Endothelial cell of umbilical vein (primary cell): ENCODE results near the gene AIMP1. TPM values are rescaled to one million over a fixed set of nuclear protein-coding genes. Genes with fewer than 3 reads are reported as not detected.

ENCODE experiments used
- BruUV-seq: library from RNA; stranded (reverse); fragments of 400-500 nt; replicated peaks from 2 replicates; lab custom pipeline; 2021; lab: Mats Ljungman, UMichigan
- CTCF ChIA-PET: fragments of 300-600, 350-600 bp; sonication (Branson Sonifier 250); formaldehyde crosslinking; loops from one replicate; lab custom pipeline; 2021; ENCODE audit warnings: antibody characterized with exemption, inconsistent platforms; lab: Charles Lee
- POLR2A ChIA-PET: fragments of 300-600, 350-600 bp; sonication (Branson Sonifier 250); formaldehyde crosslinking; loops from one replicate; lab custom pipeline; 2021; ENCODE audit warnings: antibody characterized with exemption, inconsistent platforms; lab: Charles Lee
- DNase-seq: peaks from one replicate; pipeline ENCODE4 v3.0.0-alpha.2; 2011; ENCODE audit warnings: low read depth, low spot score
- FAIRE-seq: peaks from 2 replicates; lab custom pipeline; 2011; peaks lifted over from hg19 to GRCh38; lab: Jason Lieb, UNC
- H2AFZ ChIP-seq: 2 replicates; pipeline ENCODE4 v1.6.0; 2012; ENCODE audit warnings: low read depth, low read length, control low read depth, inconsistent platforms
- H3K27ac ChIP-seq: 2 replicates; pipeline ENCODE4 v1.5.1; 2011; ENCODE audit warnings: low read depth, mild to moderate bottlenecking, control low read depth, low read length, moderate library complexity; ENCODE audit not compliant: insufficient read depth
- H3K27me3 ChIP-seq, 2 experiments: 2 replicates each; pipeline versions ENCODE4 v1.6.0 to v1.6.1; 2011; ENCODE audit warnings: low read length in 2 of 2, mixed read lengths in 1 of 2; ENCODE audit not compliant: control insufficient read depth in 2 of 2, insufficient read depth in 2 of 2
- H3K36me3 ChIP-seq, 2 experiments: 2 replicates in 1 of 2; 3 replicates in 1 of 2; pipeline ENCODE4 v1.5.1; 2011; ENCODE audit warnings: low read length in 2 of 2, mild to moderate bottlenecking in 1 of 2, moderate library complexity in 1 of 2; ENCODE audit not compliant: control insufficient read depth in 2 of 2, insufficient read depth in 2 of 2; ENCODE audit errors: extremely low read depth in 1 of 2
- H3K4me1 ChIP-seq: 3 replicates; pipeline ENCODE4 v1.5.1; 2011; ENCODE audit warnings: mild to moderate bottlenecking, low read length; ENCODE audit not compliant: control insufficient read depth, insufficient read depth; ENCODE audit errors: extremely low read depth
- H3K4me2 ChIP-seq: 2 replicates; pipeline ENCODE4 v1.6.1; 2011; ENCODE audit warnings: low read length, control low read depth, mixed read lengths; ENCODE audit not compliant: insufficient read depth
- H3K4me3 ChIP-seq, 3 experiments: fragments of 200-600 bp in 1 of 3; sonication (generic), shearing (Covaris generic) in 1 of 3; replicated peaks in 1 of 3; 2 replicates each; pipeline ENCODE4 v1.5.1; 2011 to 2016; ENCODE audit warnings: control low read depth in 3 of 3, low read length in 3 of 3, mild to moderate bottlenecking in 2 of 3, inconsistent platforms in 1 of 3, low read depth in 1 of 3, moderate library complexity in 1 of 3; ENCODE audit not compliant: insufficient read depth in 1 of 3
- H3K79me2 ChIP-seq: 2 replicates; pipeline ENCODE4 v1.6.0; 2012; ENCODE audit warnings: low read length, inconsistent platforms; ENCODE audit not compliant: control insufficient read depth, insufficient read depth
- H3K9ac ChIP-seq: replicated peaks from 2 replicates; pipeline ENCODE3; 2011; ENCODE audit warnings: low read length, control low read depth; ENCODE audit not compliant: insufficient read depth; ENCODE audit errors: extremely low read depth
- H3K9me1 ChIP-seq: replicated peaks from 3 replicates; pipeline ENCODE4 v1.6.0; 2011; ENCODE audit warnings: mild to moderate bottlenecking, low read length; ENCODE audit not compliant: control insufficient read depth, insufficient read depth; ENCODE audit errors: extremely low read depth
- H3K9me3 ChIP-seq: replicated peaks from 2 replicates; pipeline ENCODE4 v1.5.1; 2012; ENCODE audit warnings: low read length, inconsistent platforms; ENCODE audit not compliant: control insufficient read depth, insufficient read depth
- H4K20me1 ChIP-seq: replicated peaks from 2 replicates; pipeline ENCODE3; 2011; ENCODE audit warnings: mild to moderate bottlenecking, low read length; ENCODE audit not compliant: control insufficient read depth, insufficient read depth; ENCODE audit errors: extremely low read depth
- CTCF ChIP-seq, 2 donors: IDR thresholded peaks; 1 replicate in 1 of 2; 2 replicates in 1 of 2; pipeline ENCODE4 v1.5.1; 2011; ENCODE audit warnings: low read length in 2 of 2, mild to moderate bottlenecking in 2 of 2, moderate library complexity in 2 of 2, control low read depth in 1 of 2, inconsistent platforms in 1 of 2, low read depth in 1 of 2; ENCODE audit not compliant: insufficient read depth in 1 of 2; ENCODE audit errors: extremely low read depth in 1 of 2
- EZH2 ChIP-seq: IDR thresholded peaks from 2 replicates; pipeline ENCODE4 v1.6.1; 2012; ENCODE audit warnings: borderline replicate concordance, low read depth, mild to moderate bottlenecking, moderate library complexity, low read length, inconsistent platforms; ENCODE audit not compliant: severe bottlenecking
- FOS ChIP-seq: IDR thresholded peaks from 2 replicates; pipeline ENCODE4 v1.6.1; 2011; ENCODE audit warnings: mild to moderate bottlenecking, low read length, moderate library complexity, borderline replicate concordance; ENCODE audit not compliant: insufficient read depth
- GATA2 ChIP-seq: IDR thresholded peaks from 2 replicates; pipeline ENCODE4 v1.7.0; 2011; ENCODE audit warnings: low read depth, mild to moderate bottlenecking, moderate library complexity, mixed read lengths, low read length; ENCODE audit not compliant: insufficient read length, insufficient read depth
- JUN ChIP-seq: IDR thresholded peaks from 2 replicates; pipeline ENCODE4 v1.6.1; 2011; ENCODE audit warnings: borderline replicate concordance, low read depth; ENCODE audit not compliant: insufficient read length, insufficient read depth
- MYC ChIP-seq: IDR thresholded peaks from one replicate; pipeline ENCODE4 v1.6.1; 2011; ENCODE audit warnings: mild to moderate bottlenecking, low read depth, low read length
- POLR2A ChIP-seq: IDR thresholded peaks from 2 replicates; pipeline ENCODE4 v1.6.1; 2012; ENCODE audit warnings: low read depth, mild to moderate bottlenecking, control low read depth, low read length
- POLR2AphosphoS5 ChIP-seq: IDR thresholded peaks from 2 replicates; pipeline ENCODE4 v1.6.1; 2012; ENCODE audit warnings: low read depth, mild to moderate bottlenecking, control low read depth, low read length, moderate library complexity; ENCODE audit not compliant: insufficient read depth
- dilution Hi-C: fragments of 300-500 bp; cut with MboI; formaldehyde crosslinking; loops from one replicate; pipeline ENCODE4 v1.15.0; 2019; ENCODE audit warnings: low sequenced_read_pairs; ENCODE audit not compliant: extremely low pct_ligation_motif_present
- intact Hi-C: fragments of 100-400 bp; cut with micrococcal nuclease; formaldehyde crosslinking; loops from one replicate; pipeline ENCODE4 v1.10.0; 2022
- polyA plus RNA-seq, 4 experiments: library from polyadenylated mRNA; depleted of rRNA in 3 of 4; stranded (reverse) in 3 of 4; unstranded in 1 of 4; fragments of >200 nt; gene quantifications; 2 replicates each; pipeline versions ENCODE4 v1.2.1 to v1.2.3, GENCODE V29; 2011 to 2012; ENCODE audit warnings: missing spikeins in 1 of 4
- total RNA-seq: library from RNA; stranded (reverse); gene quantifications from 2 replicates; pipeline ENCODE4 v1.2.3, GENCODE V29; 2021
- TF ChIP-seq, protein P1 (sequence below): IDR thresholded peaks from 2 replicates; pipeline ENCODE4 v1.6.1; 2011; ENCODE audit not compliant: insufficient read depth, insufficient read length

The AIMP1 gene
- total and polyA plus RNA-seq, 2 donors (not counting 3 experiments of a cell fraction or from before 2014, with no cell fraction given), result 6.4 to 42.4 TPM

GRCh38 chr4:106269711-106270110, 46.6 kb upstream of the AIMP1 start:
- Histone ChIP-seq H3K4me1 (peaks cover 21% of the 10 kb centered on the region), H3K4me3 (no peak overlapping the region), H3K27me3 (no peaks in the 10 kb centered on the region), H3K9me3 (no peaks in the 10 kb centered on the region), H3K9me1 (no peaks in the 10 kb centered on the region), H3K79me2 (no peaks in the 10 kb centered on the region), H4K20me1 (no peaks in the 10 kb centered on the region), H3K36me3 (no peaks in the 10 kb centered on the region), H2AFZ (no peak overlapping the region), H3K27ac (no peak overlapping the region), H3K9ac (no peak overlapping the region), H3K4me2 (no peak overlapping the region)
- dilution Hi-C loops (no loop called here), intact Hi-C loops (loop anchor here (10.0 kb wide), 1 partner anchor 765 kb away; the partner anchor contains the start of gene DKK2)
- no peak for FAIRE-seq
- DNase-seq, result no peak
- TF ChIP-seq CTCF (IDR thresholded peaks at IDR 0.05; ENCODE audit: extremely low read depth in 1 of 2, insufficient read depth in 1 of 2, low read depth in 1 of 2, low read length in 2 of 2) (no peak), POLR2A (no peak), GATA2 (no peak), EZH2 (no peak), FOS (no peak), JUN (no peak), POLR2AphosphoS5 (no peak), MYC (no peak)
- TF ChIP-seq, protein P1, sequence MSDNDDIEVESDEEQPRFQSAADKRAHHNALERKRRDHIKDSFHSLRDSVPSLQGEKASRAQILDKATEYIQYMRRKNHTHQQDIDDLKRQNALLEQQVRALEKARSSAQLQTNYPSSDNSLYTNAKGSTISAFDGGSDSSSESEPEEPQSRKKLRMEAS, result no peak
- no TSS peak for BruUV-seq
- POLR2A ChIA-PET, result no interaction called here
- CTCF ChIA-PET, result interaction anchor here (0.8 to 1.5 kb wide), 2 partner anchors 231 to 539 kb away, joined by 3 to 4 read pairs; no protein-coding TSS in a partner anchor
